GM23338 (cell line): Measurements from ENCODE around the gene GADD45A. TPM values are rescaled to one million over a fixed set of nuclear protein-coding genes. Genes with fewer than 3 reads are reported as not detected.

ENCODE experiments used
- ATAC-seq: fragments of 200-7000 bp; cut with Tn5 transposase; 3 replicates; pipeline ENCODE4 v1.9.1; 2020
- DNase-seq: peaks from one replicate; pipeline ENCODE4 v3.0.0-alpha.2; 2015; ENCODE audit warnings: low spot score
- H2AFZ ChIP-seq: fragments of 200-600 bp; sonication (generic); 2 replicates; pipeline ENCODE4 v1.8.0; 2016; ENCODE audit warnings: antibody characterized with exemption, mild to moderate bottlenecking, moderate library complexity
- H3F3A ChIP-seq: fragments of 200-600 bp; sonication (generic); replicated peaks from 2 replicates; pipeline ENCODE4 v1.8.0; 2017; ENCODE audit warnings: antibody characterized with exemption, mixed run types, low read depth
- H3K27ac ChIP-seq: fragments of 200-600 bp; sonication (generic); 2 replicates; pipeline ENCODE4 v1.6.1; 2016; ENCODE audit warnings: low read depth
- H3K27me3 ChIP-seq: fragments of 200-600 bp; sonication (generic); 2 replicates; pipeline ENCODE4 v1.8.0; 2016; ENCODE audit warnings: mild to moderate bottlenecking, mixed run types, moderate library complexity; ENCODE audit not compliant: insufficient read depth
- H3K36me3 ChIP-seq: fragments of 200-600 bp; sonication (generic); 2 replicates; pipeline ENCODE4 v1.8.0; 2016; ENCODE audit warnings: mild to moderate bottlenecking; ENCODE audit not compliant: insufficient read depth
- H3K4me1 ChIP-seq: fragments of 200-600 bp; sonication (generic); 2 replicates; pipeline ENCODE4 v1.8.0; 2016; ENCODE audit warnings: mild to moderate bottlenecking, moderate library complexity; ENCODE audit not compliant: insufficient read depth
- H3K4me2 ChIP-seq: fragments of 200-600 bp; sonication (generic); 2 replicates; pipeline ENCODE4 v1.7.1; 2017; ENCODE audit warnings: mixed run types
- H3K4me3 ChIP-seq: fragments of 200-600 bp; sonication (generic); 2 replicates; pipeline ENCODE4 v1.6.1; 2016; ENCODE audit warnings: mixed run types
- H3K79me2 ChIP-seq: fragments of 200-600 bp; sonication (generic); replicated peaks from 2 replicates; pipeline ENCODE4 v1.8.0; 2017; ENCODE audit warnings: mild to moderate bottlenecking; ENCODE audit not compliant: insufficient read depth
- H3K9me2 ChIP-seq: fragments of 200-600 bp; sonication (generic); 2 replicates; pipeline ENCODE4 v1.8.0; 2017; ENCODE audit not compliant: insufficient read depth
- H4K20me1 ChIP-seq: fragments of 200-600 bp; sonication (generic); replicated peaks from 2 replicates; pipeline ENCODE4 v1.8.0; 2017; ENCODE audit warnings: mild to moderate bottlenecking; ENCODE audit not compliant: insufficient read depth
- H3K27ac Mint-ChIP-seq: 2 replicates; pipeline ENCODE4 v1.8.0; 2020; ENCODE audit warnings: inconsistent platforms, mild to moderate bottlenecking, moderate library complexity, mixed read lengths
- H3K27me3 Mint-ChIP-seq: 3 replicates; pipeline ENCODE4 v1.8.0; 2022; ENCODE audit warnings: low read depth, mild to moderate bottlenecking, moderate library complexity, mixed read lengths, inconsistent platforms; ENCODE audit not compliant: insufficient read depth, poor library complexity
- H3K36me3 Mint-ChIP-seq: 3 replicates; pipeline ENCODE4 v1.8.0; 2021; ENCODE audit warnings: low read depth, mild to moderate bottlenecking, inconsistent platforms, moderate library complexity, mixed read lengths
- H3K4me1 Mint-ChIP-seq: 3 replicates; pipeline ENCODE4 v1.8.0; 2020; ENCODE audit warnings: mild to moderate bottlenecking, inconsistent platforms, mixed read lengths
- H3K4me3 Mint-ChIP-seq: 3 replicates; pipeline ENCODE4 v1.8.0; 2021; ENCODE audit warnings: moderate library complexity, mild to moderate bottlenecking, inconsistent platforms, mixed read lengths
- H3K9me3 Mint-ChIP-seq: 3 replicates; pipeline ENCODE4 v1.8.0; 2020; ENCODE audit warnings: moderate library complexity, mild to moderate bottlenecking, inconsistent platforms, mixed read lengths
- CREB1 ChIP-seq: fragments of 250-450 bp; sonication (Bioruptor Pico); IDR thresholded peaks from 2 replicates; pipeline ENCODE4 v1.5.0; 2020; ENCODE audit warnings: low read depth, mild to moderate bottlenecking, moderate library complexity
- EZH2 ChIP-seq: fragments of 200-600 bp; sonication (generic); IDR thresholded peaks from one replicate; pipeline ENCODE4 v1.8.0; 2017; ENCODE audit warnings: antibody characterized with exemption, mild to moderate bottlenecking, low read depth; ENCODE audit not compliant: unreplicated experiment
- EZH2phosphoT487 ChIP-seq: fragments of 200-600 bp; sonication (generic); IDR thresholded peaks from one replicate; pipeline ENCODE4 v1.8.1; 2018; ENCODE audit warnings: antibody characterized with exemption; ENCODE audit not compliant: unreplicated experiment
- JUNB ChIP-seq: IDR thresholded peaks from one replicate; pipeline ENCODE4 v1.6.1; 2016; ENCODE audit warnings: antibody characterized with exemption; ENCODE audit not compliant: unreplicated experiment
- NANOG ChIP-seq: IDR thresholded peaks from 2 replicates; pipeline ENCODE4 v1.6.1; 2016; ENCODE audit warnings: antibody characterized with exemption, borderline replicate concordance
- POLR2AphosphoS5 ChIP-seq: IDR thresholded peaks from 2 replicates; pipeline ENCODE4 v1.6.1; 2016; ENCODE audit warnings: antibody characterized with exemption, low read depth
- STAT1 ChIP-seq: IDR thresholded peaks from one replicate; pipeline ENCODE4 v1.6.1; 2016; ENCODE audit warnings: antibody characterized with exemption; ENCODE audit not compliant: unreplicated experiment
- ZNF114 ChIP-seq: fragments of 250-450 bp; sonication (Bioruptor Pico); IDR thresholded peaks from 2 replicates; pipeline ENCODE4 v1.5.0; 2020; ENCODE audit warnings: mild to moderate bottlenecking, moderate library complexity
- ZNF331 ChIP-seq: fragments of 250-450 bp; sonication (Bioruptor Pico); IDR thresholded peaks from 2 replicates; pipeline ENCODE4 v1.5.0; 2020; ENCODE audit warnings: low read depth, mild to moderate bottlenecking, moderate library complexity
- polyA plus RNA-seq: library from polyadenylated mRNA; unstranded; fragments of >200 nt; fragmentation: Nextera tagmentation; extraction: Ambion mirVana; gene quantifications from 2 replicates; pipeline ENCODE4 v1.2.1, GENCODE V29; 2016
- total RNA-seq: library from RNA; depleted of rRNA; stranded (reverse); fragments of >200 nt; shearing (Covaris generic); gene quantifications from 2 replicates; pipeline ENCODE4 v1.2.3, GENCODE V29; 2014
- TF ChIP-seq, protein P1 (sequence below): fragments of 250-450 bp; sonication (Bioruptor Pico); IDR thresholded peaks from 2 replicates; pipeline ENCODE4 v1.5.0; 2020; ENCODE audit warnings: mild to moderate bottlenecking, moderate library complexity
- TF ChIP-seq, protein P2 (sequence below), 2 experiments: fragments of 200-600 bp in 1 of 2; sonication (generic) in 1 of 2; conservative IDR thresholded peaks; 2 replicates each; pipeline versions ENCODE4 v1.5.1 to v1.6.1; 2016 to 2017; ENCODE audit warnings: antibody characterized with exemption in 2 of 2, low read depth in 2 of 2, mild to moderate bottlenecking in 2 of 2, moderate library complexity in 1 of 2

GADD45A gene
- total and polyA plus RNA-seq, 2 experiments from 2014 or later: 25.9 to 39.5 TPM

DNA sequence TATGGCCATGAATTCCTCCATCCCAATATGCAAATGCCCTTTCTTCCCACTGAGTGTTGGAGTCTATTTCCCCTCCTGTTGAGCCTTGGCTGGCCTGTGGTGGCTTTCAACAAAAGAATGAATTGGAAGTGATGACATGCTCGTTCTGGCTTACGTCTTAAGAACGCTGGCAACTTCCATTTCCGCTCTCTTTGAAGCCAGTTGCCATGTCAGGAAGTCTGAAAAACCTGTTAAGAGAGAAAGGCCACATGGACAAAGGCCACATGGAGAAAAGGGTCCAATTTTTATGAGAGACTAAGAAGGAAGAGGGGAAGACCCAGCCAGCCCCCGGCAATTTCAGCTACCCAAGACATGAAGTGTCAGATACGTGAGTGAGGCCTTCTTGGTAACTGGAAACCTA, 45.6 kb upstream of the GADD45A start:
- Histone ChIP-seq H3K4me3 (no peak overlapping the region), H3K27ac (no peak overlapping the region), H3K4me2 (no peak overlapping the region), H3K79me2 (no peaks in the 10 kb centered on the region), H2AFZ (no peak overlapping the region), H3F3A (no peaks in the 10 kb centered on the region), H3K4me1 (no peaks in the 10 kb centered on the region; the same call in 1 of the 2 replicates), H3K27me3 (no peaks in the 10 kb centered on the region), H4K20me1 (no peaks in the 10 kb centered on the region), H3K9me2 (no peaks in the 10 kb centered on the region), H3K36me3 (no peaks in the 10 kb centered on the region)
- Mint-ChIP-seq H3K27me3 (no peaks in the 10 kb centered on the region), H3K4me3 (no peak overlapping the region), H3K36me3 (no peaks in the 10 kb centered on the region), H3K4me1 (peaks cover 5% of the 10 kb centered on the region; the same call in 2 of the 3 replicates), H3K27ac (no peak overlapping the region), H3K9me3 (no peaks in the 10 kb centered on the region)
- no peak for ATAC-seq
- no peak for TF ChIP-seq CREB1
- TF ChIP-seq, protein P1, sequence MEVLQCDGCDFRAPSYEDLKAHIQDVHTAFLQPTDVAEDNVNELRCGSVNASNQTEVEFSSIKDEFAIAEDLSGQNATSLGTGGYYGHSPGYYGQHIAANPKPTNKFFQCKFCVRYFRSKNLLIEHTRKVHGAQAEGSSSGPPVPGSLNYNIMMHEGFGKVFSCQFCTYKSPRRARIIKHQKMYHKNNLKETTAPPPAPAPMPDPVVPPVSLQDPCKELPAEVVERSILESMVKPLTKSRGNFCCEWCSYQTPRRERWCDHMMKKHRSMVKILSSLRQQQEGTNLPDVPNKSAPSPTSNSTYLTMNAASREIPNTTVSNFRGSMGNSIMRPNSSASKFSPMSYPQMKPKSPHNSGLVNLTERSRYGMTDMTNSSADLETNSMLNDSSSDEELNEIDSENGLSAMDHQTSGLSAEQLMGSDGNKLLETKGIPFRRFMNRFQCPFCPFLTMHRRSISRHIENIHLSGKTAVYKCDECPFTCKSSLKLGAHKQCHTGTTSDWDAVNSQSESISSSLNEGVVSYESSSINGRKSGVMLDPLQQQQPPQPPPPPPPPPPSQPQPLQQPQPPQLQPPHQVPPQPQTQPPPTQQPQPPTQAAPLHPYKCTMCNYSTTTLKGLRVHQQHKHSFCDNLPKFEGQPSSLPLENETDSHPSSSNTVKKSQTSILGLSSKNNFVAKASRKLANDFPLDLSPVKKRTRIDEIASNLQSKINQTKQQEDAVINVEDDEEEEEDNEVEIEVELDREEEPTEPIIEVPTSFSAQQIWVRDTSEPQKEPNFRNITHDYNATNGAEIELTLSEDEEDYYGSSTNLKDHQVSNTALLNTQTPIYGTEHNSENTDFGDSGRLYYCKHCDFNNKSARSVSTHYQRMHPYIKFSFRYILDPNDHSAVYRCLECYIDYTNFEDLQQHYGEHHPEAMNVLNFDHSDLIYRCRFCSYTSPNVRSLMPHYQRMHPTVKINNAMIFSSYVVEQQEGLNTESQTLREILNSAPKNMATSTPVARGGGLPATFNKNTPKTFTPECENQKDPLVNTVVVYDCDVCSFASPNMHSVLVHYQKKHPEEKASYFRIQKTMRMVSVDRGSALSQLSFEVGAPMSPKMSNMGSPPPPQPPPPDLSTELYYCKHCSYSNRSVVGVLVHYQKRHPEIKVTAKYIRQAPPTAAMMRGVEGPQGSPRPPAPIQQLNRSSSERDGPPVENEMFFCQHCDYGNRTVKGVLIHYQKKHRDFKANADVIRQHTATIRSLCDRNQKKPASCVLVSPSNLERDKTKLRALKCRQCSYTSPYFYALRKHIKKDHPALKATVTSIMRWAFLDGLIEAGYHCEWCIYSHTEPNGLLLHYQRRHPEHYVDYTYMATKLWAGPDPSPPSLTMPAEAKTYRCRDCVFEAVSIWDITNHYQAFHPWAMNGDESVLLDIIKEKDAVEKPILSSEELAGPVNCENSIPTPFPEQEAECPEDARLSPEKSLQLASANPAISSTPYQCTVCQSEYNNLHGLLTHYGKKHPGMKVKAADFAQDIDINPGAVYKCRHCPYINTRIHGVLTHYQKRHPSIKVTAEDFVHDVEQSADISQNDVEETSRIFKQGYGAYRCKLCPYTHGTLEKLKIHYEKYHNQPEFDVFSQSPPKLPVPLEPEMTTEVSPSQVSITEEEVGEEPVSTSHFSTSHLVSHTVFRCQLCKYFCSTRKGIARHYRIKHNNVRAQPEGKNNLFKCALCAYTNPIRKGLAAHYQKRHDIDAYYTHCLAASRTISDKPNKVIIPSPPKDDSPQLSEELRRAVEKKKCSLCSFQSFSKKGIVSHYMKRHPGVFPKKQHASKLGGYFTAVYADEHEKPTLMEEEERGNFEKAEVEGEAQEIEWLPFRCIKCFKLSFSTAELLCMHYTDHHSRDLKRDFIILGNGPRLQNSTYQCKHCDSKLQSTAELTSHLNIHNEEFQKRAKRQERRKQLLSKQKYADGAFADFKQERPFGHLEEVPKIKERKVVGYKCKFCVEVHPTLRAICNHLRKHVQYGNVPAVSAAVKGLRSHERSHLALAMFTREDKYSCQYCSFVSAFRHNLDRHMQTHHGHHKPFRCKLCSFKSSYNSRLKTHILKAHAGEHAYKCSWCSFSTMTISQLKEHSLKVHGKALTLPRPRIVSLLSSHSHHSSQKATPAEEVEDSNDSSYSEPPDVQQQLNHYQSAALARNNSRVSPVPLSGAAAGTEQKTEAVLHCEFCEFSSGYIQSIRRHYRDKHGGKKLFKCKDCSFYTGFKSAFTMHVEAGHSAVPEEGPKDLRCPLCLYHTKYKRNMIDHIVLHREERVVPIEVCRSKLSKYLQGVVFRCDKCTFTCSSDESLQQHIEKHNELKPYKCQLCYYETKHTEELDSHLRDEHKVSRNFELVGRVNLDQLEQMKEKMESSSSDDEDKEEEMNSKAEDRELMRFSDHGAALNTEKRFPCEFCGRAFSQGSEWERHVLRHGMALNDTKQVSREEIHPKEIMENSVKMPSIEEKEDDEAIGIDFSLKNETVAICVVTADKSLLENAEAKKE (CRISPR knock-in tag): no peak
- no peak for TF ChIP-seq EZH2
- TF ChIP-seq EZH2phosphoT487: no peak
- TF ChIP-seq ZNF114: no peak
- no peak for TF ChIP-seq JUNB
- TF ChIP-seq ZNF331 (CRISPR knock-in tag): no peak
- TF ChIP-seq, protein P2, sequence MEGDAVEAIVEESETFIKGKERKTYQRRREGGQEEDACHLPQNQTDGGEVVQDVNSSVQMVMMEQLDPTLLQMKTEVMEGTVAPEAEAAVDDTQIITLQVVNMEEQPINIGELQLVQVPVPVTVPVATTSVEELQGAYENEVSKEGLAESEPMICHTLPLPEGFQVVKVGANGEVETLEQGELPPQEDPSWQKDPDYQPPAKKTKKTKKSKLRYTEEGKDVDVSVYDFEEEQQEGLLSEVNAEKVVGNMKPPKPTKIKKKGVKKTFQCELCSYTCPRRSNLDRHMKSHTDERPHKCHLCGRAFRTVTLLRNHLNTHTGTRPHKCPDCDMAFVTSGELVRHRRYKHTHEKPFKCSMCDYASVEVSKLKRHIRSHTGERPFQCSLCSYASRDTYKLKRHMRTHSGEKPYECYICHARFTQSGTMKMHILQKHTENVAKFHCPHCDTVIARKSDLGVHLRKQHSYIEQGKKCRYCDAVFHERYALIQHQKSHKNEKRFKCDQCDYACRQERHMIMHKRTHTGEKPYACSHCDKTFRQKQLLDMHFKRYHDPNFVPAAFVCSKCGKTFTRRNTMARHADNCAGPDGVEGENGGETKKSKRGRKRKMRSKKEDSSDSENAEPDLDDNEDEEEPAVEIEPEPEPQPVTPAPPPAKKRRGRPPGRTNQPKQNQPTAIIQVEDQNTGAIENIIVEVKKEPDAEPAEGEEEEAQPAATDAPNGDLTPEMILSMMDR (conservative IDR thresholded peaks at IDR 0.05; ENCODE audit: low read depth in 2 of 2): no peak
- no peak for TF ChIP-seq NANOG
- no peak for TF ChIP-seq STAT1
- no peak for TF ChIP-seq POLR2AphosphoS5
- no peak for DNase-seq
